ENCODE measurements around the gene RPS17. TPM values are rescaled to one million over a fixed set of nuclear protein-coding genes. Genes with fewer than 3 reads are reported as not detected.

RPS17 gene
- total RNA-seq (2014; rRNA removed; shearing (Covaris generic)), result 3,048 and 3,207 TPM in 2 replicates

DNA sequence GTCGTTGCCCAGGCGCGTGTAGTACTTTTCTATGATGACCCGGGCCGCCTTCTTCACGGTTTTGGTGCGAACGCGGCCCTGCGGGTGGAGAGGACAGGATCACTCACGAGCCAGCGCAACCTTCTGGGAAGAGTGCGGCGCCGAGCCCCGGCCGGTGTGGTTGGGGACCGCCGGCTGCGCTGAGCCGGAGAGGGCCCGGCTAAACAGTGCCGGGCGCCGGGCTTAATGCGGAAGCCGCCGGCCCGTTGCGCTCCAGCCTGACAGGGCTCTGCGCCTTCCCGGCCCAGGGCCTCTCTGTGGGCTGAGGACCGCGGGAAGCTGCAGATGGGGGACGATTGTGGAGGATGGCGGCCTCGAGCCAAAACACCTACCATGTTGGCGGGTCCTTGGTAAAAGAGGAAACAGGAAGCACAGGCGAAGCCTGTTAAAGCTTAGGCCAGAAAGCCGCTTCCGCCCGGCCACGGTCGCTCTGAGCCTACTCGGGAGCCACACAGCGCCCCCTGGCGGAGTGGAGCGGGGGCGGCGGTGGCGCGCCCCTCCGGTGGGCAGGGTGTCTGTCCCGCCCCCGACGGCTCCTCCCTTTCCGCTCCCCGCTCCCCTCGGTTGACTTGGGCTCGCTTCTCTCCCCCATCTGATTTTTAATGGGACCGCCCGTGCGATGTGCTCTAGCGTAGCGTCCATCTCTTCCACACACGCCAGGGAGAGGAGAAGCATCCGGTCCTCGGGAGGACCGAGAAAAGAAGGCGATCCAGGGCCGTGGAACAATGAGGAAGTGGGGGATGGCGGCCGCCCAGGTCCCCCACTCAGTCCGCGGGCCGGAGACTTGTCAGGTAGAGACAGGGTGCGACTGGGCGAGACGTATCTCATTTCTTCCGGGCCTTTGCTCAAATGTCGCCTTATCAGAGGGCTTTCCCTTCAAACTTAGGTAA lies at the start of gene RPS17:
RPS17 (minus strand) TSS at position 403 of the 929 bp plus-strand sequence; CDS start at position 374, 29 bp downstream.
- peak; percentile 96 for DNase-seq (ENCODE audit: low read depth)

- no peak for DNase-seq (ENCODE audit: low read depth)
Measured at GRCh38 chr15:82587805-82588204, 47.5 kb upstream of the RPS17 start.

- DNase-seq (ENCODE audit: low read depth), result peak; percentile 17
Measured at GRCh38 chr15:82585072-82585471, 44.8 kb upstream of the RPS17 start.

- no peak for DNase-seq (ENCODE audit: low read depth)
Measured at GRCh38 chr15:82580713-82581112, 40.5 kb upstream of the RPS17 start.

GRCh38 chr15:82575335-82575734 lies 35.1 kb upstream of the RPS17 start:
- DNase-seq (ENCODE audit: low read depth), result no peak

DNA sequence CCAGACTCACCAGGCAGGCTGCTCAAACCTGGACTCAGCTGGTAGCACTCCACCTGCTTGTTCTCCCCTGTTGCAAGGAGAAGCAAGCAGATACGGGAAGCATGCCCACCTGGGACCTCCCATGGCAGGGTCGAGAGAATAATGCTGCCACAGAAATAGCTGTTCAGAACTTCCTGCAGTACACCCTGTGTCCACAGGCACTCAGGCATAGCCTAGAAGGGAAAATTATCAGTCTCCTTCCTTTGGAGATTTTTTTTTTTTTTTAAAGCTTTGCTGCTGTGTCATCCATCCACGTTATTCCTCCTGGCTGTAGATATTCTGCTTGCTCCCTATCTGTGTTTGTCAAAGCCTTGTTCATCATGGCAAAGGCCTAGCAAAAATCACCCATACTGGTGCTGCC lies 32.7 kb upstream of the RPS17 start:
- no peak for DNase-seq (ENCODE audit: low read depth)

DNA sequence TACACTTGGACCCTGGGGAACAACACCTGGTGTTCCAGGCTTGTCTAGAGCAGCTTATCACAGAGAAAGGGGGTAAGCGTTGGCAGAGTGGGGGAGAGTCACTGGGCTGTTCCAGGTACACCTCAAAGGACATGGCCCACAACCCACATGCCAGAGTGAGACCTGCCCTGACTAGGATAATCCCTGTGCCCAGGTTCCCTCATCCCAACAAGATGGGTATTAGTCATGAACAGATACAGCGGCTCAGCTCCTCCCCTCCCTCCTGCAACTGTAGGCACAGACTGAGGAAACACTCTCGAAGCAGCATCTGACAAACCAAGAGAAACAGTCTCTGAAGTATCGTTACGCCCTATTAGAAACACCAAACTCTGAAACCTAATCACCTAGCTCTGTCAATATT lies 32.1 kb upstream of the RPS17 start:
- peak; percentile 21 for DNase-seq (ENCODE audit: low read depth)

GRCh38 chr15:82571722-82572222 lies 31.5 kb upstream of the RPS17 start:
- DNase-seq (ENCODE audit: low read depth), result peak; percentile 79

DNA sequence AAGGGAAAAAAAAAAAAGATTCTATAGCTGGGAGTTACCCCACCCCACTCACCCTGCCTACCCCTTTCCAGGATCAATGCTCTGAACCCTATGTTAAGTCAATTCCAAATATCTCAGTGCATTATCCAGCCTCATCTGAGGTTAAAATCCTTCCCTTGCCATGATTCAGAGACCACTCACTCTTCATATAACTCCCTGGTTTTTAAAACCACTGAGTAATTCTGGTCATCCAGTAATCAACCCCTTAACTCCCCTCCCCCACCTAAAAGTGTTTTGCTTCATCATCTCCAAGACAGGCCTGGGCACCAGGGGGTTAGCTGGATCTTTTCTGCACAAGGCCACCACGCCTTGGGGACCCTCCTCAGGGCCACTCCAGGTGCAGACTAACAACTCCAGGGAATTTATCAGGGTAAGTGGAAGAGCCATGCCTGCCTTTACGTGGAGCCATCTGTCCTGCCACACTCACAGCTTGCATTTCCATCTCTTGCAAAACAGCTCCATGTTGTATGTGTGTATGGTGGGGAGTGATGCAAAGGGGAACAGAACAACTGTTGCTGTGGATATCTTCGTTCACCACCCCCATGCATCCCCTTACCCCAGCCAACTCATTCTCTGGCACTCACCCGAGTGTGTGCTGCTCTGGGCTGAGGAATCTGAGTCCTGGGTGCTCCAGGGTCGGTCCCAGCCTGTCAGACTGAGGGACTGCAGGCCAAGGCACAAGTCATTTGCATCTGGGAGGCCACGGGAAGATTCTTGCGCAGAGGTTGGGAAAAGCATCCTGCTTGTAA lies 30.7 kb upstream of the RPS17 start:
- DNase-seq (ENCODE audit: low read depth), result peak; percentile 60

DNA sequence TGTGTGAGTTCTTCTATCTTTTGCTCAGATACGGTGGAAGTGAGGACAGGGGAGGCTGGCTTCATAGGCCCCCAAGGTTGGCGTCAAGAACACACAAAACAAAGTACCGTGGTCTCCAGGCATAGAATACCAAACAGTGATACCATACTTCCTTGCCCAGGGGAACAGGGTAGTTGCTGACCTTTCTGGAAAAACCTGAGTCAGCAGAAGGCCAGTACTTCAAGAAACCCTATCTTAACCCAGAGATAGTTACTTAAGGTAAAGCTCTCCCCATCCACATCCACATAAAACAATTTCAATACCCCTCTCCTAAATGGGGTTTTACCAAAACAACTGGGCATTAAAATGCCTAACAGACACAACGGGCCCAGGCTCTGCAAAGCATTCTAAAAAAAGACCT lies 29.6 kb upstream of the RPS17 start:
- no peak for DNase-seq (ENCODE audit: low read depth)

- no peak for DNase-seq (ENCODE audit: low read depth)
Measured at GRCh38 chr15:82568986-82569385, 28.7 kb upstream of the RPS17 start.

DNA sequence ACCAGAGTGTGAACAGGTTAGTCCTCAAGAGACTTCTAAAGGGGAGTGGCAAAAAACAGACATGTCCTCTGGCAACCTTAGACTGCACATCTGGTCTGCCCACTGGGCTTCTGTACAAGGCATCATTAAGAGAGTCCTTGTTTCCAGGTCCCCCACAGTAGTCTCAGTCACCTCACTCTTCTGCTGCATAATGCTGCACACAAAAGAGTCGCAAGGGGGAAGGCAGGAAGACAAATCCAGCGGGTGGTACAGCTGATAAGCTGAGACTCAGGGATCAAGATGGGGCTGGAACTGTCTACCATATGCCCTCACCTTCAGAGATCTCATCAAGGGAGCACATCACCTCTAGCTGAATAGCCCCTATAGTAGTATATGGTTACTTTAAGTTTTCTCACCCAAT lies 27.4 kb upstream of the RPS17 start:
- DNase-seq (ENCODE audit: low read depth), result no peak

- no peak for DNase-seq (ENCODE audit: low read depth)
Measured at GRCh38 chr15:82566690-82567089, 26.4 kb upstream of the RPS17 start.

DNA sequence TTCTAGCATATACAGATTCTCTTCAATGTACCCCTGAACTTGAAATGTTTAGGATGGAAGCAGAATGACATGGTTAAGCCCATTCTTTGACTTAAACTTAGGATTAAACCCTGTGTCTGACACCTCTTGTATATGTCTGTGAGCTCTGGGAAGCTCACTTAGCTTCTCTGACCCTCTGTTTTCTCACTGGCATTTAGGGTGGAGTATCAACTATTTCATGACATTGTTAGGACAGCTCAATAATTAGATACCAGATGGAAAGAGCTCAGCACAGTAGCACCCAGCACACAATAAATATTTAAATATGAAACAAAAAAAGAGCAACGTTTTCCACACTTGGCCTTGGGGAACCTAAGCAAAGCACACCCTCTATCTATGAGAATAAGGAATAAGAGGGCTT lies 18.2 kb upstream of the RPS17 start:
- DNase-seq (ENCODE audit: low read depth), result no peak

- DNase-seq (ENCODE audit: low read depth), result no peak
Measured at GRCh38 chr15:82556315-82557035, 16.2 kb upstream of the RPS17 start.

GRCh38 chr15:82554849-82555248 lies 14.6 kb upstream of the RPS17 start:
- DNase-seq (ENCODE audit: low read depth), result no peak

DNA sequence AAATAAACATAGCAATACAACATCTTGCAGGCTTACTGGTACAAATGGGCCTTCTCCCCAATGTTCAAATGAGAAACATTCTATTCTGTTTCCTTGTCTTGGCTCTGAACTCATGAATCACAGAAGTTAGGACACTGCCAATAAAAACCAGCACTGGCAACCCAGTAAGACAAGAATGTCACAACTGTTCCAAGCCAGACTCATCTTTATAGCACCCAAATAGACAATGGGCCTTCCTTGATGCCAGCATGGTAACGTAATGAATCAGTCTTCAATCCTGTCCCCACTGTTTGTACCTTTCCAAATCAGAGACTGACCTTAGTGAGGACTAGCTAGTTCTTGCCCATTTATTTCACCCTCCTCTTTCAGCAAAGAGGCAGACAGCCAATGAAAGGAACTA lies 14.1 kb upstream of the RPS17 start:
- no peak for DNase-seq (ENCODE audit: low read depth)

DNA sequence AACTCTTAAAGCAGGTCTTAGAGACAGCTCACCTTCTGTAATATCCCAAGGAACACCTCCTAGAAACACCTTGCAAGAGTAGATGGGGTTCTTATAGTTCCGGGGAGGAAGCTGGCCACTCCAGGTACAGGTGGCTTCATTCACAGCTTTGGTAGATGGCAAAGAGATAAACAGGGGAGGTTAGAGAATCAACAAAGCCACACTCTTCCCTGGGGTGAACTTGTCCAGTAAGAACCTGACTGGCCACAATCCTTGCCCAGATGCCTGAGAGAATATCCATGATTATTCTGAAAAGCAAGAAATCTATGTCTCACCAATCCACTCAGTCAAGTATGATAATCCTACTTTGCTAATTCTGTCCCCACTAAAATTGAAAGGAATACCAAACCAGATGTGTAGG lies 13.6 kb upstream of the RPS17 start:
- no peak for DNase-seq (ENCODE audit: low read depth)

DNA sequence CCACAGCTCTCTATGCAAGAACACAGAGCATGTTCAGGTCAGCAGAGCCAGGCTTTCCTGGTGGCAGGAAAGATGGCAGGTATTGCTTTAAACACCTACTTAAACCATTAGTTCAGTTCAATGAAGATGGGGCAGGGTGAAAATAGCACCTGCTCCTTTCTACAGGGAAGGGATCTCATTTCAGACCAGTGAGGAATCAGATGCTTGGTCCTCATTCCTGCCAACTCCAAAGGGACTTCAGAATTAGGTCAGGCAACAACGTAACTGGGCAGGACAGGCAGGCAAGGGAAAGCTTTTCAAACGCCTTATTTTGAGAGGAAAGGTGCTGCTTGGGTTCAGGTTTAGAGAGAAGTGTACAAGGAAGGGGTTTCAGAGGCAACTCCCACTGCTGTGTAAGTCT lies 12.6 kb upstream of the RPS17 start:
- DNase-seq (ENCODE audit: low read depth), result no peak

DNA sequence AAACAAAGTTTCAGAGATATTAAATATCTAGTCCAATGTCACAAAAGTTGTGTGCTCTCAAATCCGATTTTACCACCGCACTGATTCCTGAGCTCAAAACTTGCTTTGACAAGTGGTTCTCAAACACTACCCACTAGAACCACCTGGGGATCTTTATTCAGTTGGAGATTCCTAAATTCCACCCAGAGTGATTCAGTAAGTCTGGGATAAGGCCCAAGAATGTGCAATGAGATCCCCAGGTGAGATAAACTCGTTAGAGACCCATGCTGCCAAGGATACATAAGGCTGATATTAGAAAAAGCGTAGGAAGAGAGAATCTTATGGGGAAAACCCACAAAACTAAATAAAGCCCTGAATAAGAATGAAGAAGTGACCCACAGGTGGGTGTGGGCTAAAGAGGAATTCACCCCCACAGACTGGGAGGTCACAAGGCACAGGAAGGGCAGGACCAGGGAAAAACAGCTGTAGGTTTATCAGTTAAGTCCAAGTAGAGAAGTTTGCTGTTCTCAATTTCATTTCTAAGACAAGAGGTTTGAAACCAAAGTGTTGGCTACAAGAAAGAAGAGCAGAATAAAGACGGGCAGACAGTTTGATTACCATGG lies 11.5 kb upstream of the RPS17 start:
- DNase-seq (ENCODE audit: low read depth), result no peak

- DNase-seq (ENCODE audit: low read depth), result no peak
Measured at GRCh38 chr15:82549199-82549665, 9.0 kb upstream of the RPS17 start.

All from Daoy (cell line).